G401.6 (cell line): Measurements from ENCODE around the gene PLN.
A peak's percentile ranks its signal among the peaks of the same experiment; 100 is the strongest.

Experiments used
- FAIRE-seq: peaks from 2 replicates; lab custom pipeline; 2012; peaks lifted over from hg19 to GRCh38; lab: Jason Lieb, UNC

PLN gene

GRCh38 chr6:118548136-118548535, at the start of gene PLN:
TSS of gene PLN (plus strand) at chr6:118548296. CDS start at chr6:118558922, 10,626 bp downstream.
- FAIRE-seq, result no peak

- no peak for FAIRE-seq
Observed at GRCh38 chr6:118500130-118501015, 47.7 kb upstream of the PLN start.

- FAIRE-seq, result no peak
Observed at GRCh38 chr6:118501099-118501498, 47.0 kb upstream of the PLN start.

GRCh38 chr6:118501765-118502164, 46.3 kb upstream of the PLN start:
- FAIRE-seq, result no peak

GRCh38 chr6:118502169-118502568, 45.9 kb upstream of the PLN start:
- FAIRE-seq, result no peak

GRCh38 chr6:118504611-118505010, 43.5 kb upstream of the PLN start:
- FAIRE-seq, result no peak

- FAIRE-seq, result no peak
Observed at GRCh38 chr6:118505656-118506055, 42.4 kb upstream of the PLN start.

- FAIRE-seq, result no peak
Observed at GRCh38 chr6:118506071-118506638, 41.9 kb upstream of the PLN start.

- FAIRE-seq, result no peak
Observed at GRCh38 chr6:118507636-118508035, 40.5 kb upstream of the PLN start.

- peak; percentile 75 for FAIRE-seq
Observed at GRCh38 chr6:118509009-118509617, 39.0 kb upstream of the PLN start.

GRCh38 chr6:118511930-118512715, 36.0 kb upstream of the PLN start:
- FAIRE-seq, result no peak

GRCh38 chr6:118514689-118515088, 33.4 kb upstream of the PLN start:
- no peak for FAIRE-seq

- no peak for FAIRE-seq
Observed at GRCh38 chr6:118522422-118522821, 25.7 kb upstream of the PLN start.

- no peak for FAIRE-seq
Observed at GRCh38 chr6:118523216-118523615, 24.9 kb upstream of the PLN start.

GRCh38 chr6:118524686-118525085, 23.4 kb upstream of the PLN start:
- FAIRE-seq, result no peak

- no peak for FAIRE-seq
Observed at GRCh38 chr6:118525913-118526780, 21.9 kb upstream of the PLN start.

GRCh38 chr6:118528129-118528528, 20.0 kb upstream of the PLN start:
- FAIRE-seq, result no peak

- FAIRE-seq, result no peak
Observed at GRCh38 chr6:118529756-118530155, 18.3 kb upstream of the PLN start.

- no peak for FAIRE-seq
Observed at GRCh38 chr6:118530942-118531341, 17.2 kb upstream of the PLN start.

GRCh38 chr6:118535176-118535844, 12.8 kb upstream of the PLN start:
- FAIRE-seq, result no peak

- FAIRE-seq, result no peak
Observed at GRCh38 chr6:118536478-118536877, 11.6 kb upstream of the PLN start.
